ENCODE measurements around the gene OR2B6.

DNA sequence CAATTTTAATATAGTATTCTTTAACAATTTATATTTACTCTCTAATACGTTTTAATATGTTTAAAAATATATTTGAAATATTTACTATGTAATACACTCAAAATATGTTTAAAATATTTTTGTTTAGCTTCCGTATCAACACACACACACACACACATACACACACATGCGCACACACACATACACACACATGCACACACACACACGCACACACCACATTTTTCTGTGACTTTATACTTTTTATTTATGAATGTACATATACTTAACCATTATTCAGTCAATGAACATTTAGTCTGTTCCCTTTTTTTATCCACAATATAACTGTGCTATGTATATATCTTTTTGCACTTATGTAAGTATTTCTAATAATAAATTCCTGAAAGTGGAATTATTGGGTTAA, 15.7 kb downstream of the OR2B6 start:
- TF ChIP-seq CTCF (IDR thresholded peaks at IDR 0.05; ENCODE audit: insufficient read depth, low read length, poor library complexity, severe bottlenecking) (no peak), EZH2phosphoT487 (conservative IDR thresholded peaks at IDR 0.05; ENCODE audit: low read length) (no peak)

All from SU-DHL-6 (cell line).